ENCODE results near the gene MYO6. TPM values are rescaled to one million over a fixed set of nuclear protein-coding genes. Genes with fewer than 3 reads are reported as not detected.
"Not testable (repeated sequence)": the region's sequence is repeated elsewhere in the genome, so short reads cannot be mapped to it uniquely, and the experiment has no call there.

Gene MYO6
- 10 to 100 TPM; 72.3 to 80.9 TPM for total RNA-seq

DNA sequence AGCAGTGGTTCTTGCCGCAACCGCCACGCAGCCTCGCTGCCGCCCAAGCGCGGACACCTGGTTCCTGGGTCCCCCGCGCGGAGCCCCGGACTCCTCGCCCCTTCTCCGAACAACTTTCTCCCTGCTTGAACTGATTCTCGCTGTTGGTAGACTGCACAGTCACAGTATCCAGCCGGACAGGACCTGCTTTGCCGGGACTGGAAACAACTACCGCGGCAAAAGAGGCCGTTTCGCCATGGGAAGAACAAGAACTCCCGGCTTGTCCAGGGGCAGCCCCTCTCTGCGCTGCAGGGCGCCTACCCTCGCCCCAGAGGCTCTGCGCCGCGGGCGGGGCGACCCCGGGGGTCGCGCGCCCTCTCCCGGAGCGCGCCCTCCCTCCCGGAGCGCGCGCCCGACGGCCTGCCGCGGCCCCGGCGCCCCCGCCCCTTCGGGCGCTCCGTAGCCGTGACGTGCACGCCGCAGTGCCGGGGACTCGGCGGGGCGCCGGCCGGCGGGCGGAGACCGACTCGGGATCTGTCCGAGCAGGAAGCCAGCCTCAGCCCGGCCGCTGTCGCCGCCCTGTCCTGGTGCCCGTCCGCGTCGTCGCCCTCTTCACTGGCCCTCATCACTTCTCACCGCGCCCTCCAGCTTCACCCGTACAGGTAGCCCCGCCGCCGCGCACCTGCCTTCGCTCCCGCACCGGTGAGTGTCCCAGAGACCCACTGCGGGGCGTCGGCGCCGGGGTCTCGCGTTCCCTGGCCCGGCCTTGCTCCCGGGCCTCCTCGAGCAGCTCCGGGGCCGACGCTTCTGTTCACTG lies at the start of gene MYO6:
Gene MYO6 (plus strand): TSS at position 497 of the 796 bp plus-strand sequence. CDS start 68,309 bp downstream, outside the sequence.
- TF ChIP-seq, protein P1, sequence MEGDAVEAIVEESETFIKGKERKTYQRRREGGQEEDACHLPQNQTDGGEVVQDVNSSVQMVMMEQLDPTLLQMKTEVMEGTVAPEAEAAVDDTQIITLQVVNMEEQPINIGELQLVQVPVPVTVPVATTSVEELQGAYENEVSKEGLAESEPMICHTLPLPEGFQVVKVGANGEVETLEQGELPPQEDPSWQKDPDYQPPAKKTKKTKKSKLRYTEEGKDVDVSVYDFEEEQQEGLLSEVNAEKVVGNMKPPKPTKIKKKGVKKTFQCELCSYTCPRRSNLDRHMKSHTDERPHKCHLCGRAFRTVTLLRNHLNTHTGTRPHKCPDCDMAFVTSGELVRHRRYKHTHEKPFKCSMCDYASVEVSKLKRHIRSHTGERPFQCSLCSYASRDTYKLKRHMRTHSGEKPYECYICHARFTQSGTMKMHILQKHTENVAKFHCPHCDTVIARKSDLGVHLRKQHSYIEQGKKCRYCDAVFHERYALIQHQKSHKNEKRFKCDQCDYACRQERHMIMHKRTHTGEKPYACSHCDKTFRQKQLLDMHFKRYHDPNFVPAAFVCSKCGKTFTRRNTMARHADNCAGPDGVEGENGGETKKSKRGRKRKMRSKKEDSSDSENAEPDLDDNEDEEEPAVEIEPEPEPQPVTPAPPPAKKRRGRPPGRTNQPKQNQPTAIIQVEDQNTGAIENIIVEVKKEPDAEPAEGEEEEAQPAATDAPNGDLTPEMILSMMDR (IDR thresholded peaks at IDR 0.05), result no peak
- no peaks in the 10 kb centered on the region for H3K9me3 ChIP-seq
- H3K4me3 ChIP-seq, result peak within 1 kb of the TSS; percentile 80
- intact Hi-C loops (cut with DNase I), result no loop called here
- no peaks in the 10 kb centered on the region for H3K36me3 ChIP-seq
- peak within 1 kb of the TSS; percentile 95 for H3K27ac ChIP-seq
- H3K9ac ChIP-seq (ENCODE audit: low read depth in 2 of 2, low read length in 2 of 2), result peak within 1 kb of the TSS; percentile 95 to 96
- H3K4me1 ChIP-seq, result peaks cover 6% of the 10 kb centered on the region
- DNase-seq, result peak; percentile 83
- no peaks in the 10 kb centered on the region for H3K27me3 ChIP-seq

DNA sequence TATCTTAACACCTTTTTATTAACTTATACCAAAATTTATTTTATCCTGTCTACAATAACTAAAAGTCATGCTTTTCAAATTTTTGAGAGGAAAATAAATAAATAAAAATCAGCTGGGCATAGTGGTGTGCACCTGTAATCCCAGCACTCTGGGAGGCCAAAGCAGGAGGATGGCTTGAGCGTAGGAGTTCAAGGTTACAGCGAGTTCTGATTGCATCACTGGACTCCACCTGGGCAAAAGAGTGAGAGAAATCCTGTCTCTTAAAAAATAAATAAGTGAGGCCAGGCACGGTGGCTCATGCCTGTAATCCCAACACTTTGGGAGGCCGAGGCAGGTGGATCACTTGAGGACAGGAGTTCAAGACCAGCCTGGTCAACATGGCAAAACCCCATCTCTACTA lies 40.7 kb upstream of the MYO6 start:
- H3K9ac ChIP-seq (ENCODE audit: low read depth in 2 of 2, low read length in 2 of 2); H3K36me3 ChIP-seq; H3K27me3 ChIP-seq; DNase-seq; intact Hi-C loops (cut with DNase I); H3K4me3 ChIP-seq; H3K27ac ChIP-seq; H3K9me3 ChIP-seq; H3K4me1 ChIP-seq: not testable (repeated sequence)

DNA sequence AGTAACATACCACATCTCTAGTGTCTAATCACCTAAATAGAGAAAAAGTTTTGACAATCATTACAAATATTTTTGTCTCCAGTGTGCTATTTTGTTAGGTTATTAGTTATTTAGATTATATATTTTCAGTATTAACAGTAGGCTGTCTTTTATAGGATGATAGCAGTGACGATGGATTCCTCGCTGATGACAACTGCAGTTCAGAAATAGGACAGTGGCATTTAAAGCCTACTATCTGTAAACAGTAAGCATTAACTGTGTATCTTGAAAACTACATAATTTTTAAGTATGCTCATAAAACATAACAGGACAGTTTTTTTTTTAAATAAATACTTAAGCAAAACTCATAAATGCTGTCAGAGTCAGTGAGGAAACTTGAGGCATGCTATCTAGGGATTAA lies 37.9 kb upstream of the MYO6 start:
- no peak overlapping the region for H3K4me3 ChIP-seq
- TF ChIP-seq, protein P1 (IDR thresholded peaks at IDR 0.05), result no peak
- intact Hi-C loops (cut with DNase I), result no loop called here
- H3K9me3 ChIP-seq, result no peaks in the 10 kb centered on the region
- H3K4me1 ChIP-seq, result no peaks in the 10 kb centered on the region
- no peak overlapping the region for H3K27ac ChIP-seq
- H3K9ac ChIP-seq (ENCODE audit: low read depth in 2 of 2, low read length in 2 of 2), result no peak overlapping the region
- H3K36me3 ChIP-seq, result no peaks in the 10 kb centered on the region
- no peak for DNase-seq
- H3K27me3 ChIP-seq, result no peaks in the 10 kb centered on the region

DNA sequence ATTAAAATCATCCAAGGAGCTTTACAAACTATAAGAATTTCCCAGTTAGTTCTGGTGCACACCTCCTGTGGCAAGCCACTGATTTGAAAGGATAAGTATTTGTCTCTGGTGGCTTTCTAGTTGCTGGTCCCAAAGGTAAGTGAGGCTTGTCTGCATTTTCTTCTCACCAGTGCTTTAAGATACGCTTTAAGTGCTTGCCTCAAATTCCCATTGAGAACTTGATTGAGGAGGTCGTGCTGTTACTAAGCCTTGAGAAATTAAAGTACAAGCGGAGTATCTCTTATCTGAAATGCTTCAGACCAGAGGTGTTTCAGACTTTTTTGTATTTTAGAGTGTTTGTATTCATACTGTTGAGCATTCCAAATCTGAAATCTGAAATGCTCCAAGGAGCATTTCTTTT lies 29.9 kb upstream of the MYO6 start:
- Histone ChIP-seq H3K4me3 (no peak overlapping the region), H3K9me3 (no peaks in the 10 kb centered on the region), H3K9ac (ENCODE audit: low read depth in 2 of 2, low read length in 2 of 2) (no peak overlapping the region), H3K4me1 (no peaks in the 10 kb centered on the region), H3K27me3 (no peaks in the 10 kb centered on the region), H3K36me3 (no peaks in the 10 kb centered on the region), H3K27ac (no peak overlapping the region)
- intact Hi-C loops (cut with DNase I), result no loop called here
- TF ChIP-seq, protein P1 (IDR thresholded peaks at IDR 0.05), result no peak
- no peak for DNase-seq

DNA sequence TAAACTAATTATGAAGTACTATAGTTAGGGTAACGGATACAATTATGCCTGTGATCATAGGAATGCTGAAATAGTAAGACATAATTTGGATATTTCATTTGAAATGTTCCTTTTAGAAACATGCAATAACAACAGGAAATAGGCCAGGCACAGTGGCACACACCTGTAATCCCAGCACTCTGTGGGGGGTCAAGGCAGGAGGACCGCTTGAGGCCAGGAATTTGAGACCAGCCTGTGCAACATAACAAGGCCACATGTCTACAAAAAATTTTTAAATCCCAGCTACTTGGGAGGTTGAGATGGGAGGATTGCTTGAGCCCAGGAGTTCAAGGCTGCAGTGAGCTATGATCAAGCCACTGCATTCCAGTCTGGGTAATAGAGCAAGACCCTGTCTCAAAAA lies 25.7 kb upstream of the MYO6 start:
- Histone ChIP-seq H3K36me3 (no peaks in the 10 kb centered on the region), H3K4me1 (no peaks in the 10 kb centered on the region), H3K9me3 (no peaks in the 10 kb centered on the region), H3K27ac (no peak overlapping the region), H3K27me3 (no peaks in the 10 kb centered on the region), H3K9ac (ENCODE audit: low read depth in 2 of 2, low read length in 2 of 2) (no peak overlapping the region), H3K4me3 (no peak overlapping the region)
- intact Hi-C loops (cut with DNase I), result no loop called here
- no peak for DNase-seq
- TF ChIP-seq, protein P1 (IDR thresholded peaks at IDR 0.05), result no peak

DNA sequence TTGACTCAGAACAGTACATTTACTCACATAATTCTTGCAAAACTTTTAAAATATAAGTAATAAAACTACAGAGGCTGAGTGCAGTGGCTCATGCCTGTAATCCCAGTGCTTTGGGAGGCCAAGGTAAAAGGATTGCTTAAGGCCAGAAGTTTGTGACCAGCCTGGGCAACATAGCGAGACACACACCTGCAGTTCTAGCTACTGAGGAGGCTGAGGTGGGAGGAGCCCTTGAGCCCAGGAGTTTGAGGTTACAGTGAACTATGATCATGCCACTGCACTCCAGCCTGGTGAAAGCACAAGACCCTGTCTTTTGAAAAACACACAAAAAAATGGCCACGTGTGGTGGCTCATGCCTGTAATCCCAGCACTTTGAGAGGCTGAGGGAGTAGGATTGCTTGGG lies 21.8 kb upstream of the MYO6 start:
- Histone ChIP-seq H3K27ac (no peak overlapping the region), H3K9ac (ENCODE audit: low read depth in 2 of 2, low read length in 2 of 2) (no peak overlapping the region), H3K36me3 (no peaks in the 10 kb centered on the region), H3K4me1 (no peaks in the 10 kb centered on the region), H3K4me3 (no peak overlapping the region), H3K9me3 (no peaks in the 10 kb centered on the region), H3K27me3 (no peaks in the 10 kb centered on the region)
- intact Hi-C loops (cut with DNase I), result no loop called here
- TF ChIP-seq, protein P1 (IDR thresholded peaks at IDR 0.05), result no peak
- no peak for DNase-seq

DNA sequence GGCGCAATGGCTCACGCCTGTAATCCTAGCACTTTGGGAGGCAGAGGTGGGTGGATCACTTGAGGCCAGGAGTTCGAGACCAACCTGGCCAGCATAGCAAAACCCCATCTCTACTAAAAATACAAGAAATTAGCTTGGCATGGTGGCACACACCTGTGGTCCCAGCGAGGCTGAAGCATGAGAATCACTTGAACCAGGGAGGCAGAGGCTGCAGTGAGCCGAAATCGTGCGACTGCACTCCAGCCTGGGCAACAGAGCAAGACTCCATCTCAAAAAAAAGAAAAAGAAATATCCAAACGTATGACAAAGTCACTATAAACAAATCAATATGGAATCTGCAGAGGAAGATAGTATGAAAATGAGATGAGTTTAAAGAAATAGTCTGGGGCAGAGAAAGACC lies 18.0 kb upstream of the MYO6 start:
- H3K9ac ChIP-seq (ENCODE audit: low read depth in 2 of 2, low read length in 2 of 2); H3K4me3 ChIP-seq; H3K4me1 ChIP-seq; H3K27ac ChIP-seq; DNase-seq; H3K27me3 ChIP-seq; H3K9me3 ChIP-seq; H3K36me3 ChIP-seq; intact Hi-C loops (cut with DNase I): not testable (repeated sequence)
